Nucleus accumbens (tissue), 56 donors: ENCODE measurements around the gene ZNF804B.

Experiments used
- DNase-seq, 56 donors: peaks; one replicate each; lab custom pipeline; 2025; lab: John Stamatoyannopoulos, UW

ZNF804B gene

DNA sequence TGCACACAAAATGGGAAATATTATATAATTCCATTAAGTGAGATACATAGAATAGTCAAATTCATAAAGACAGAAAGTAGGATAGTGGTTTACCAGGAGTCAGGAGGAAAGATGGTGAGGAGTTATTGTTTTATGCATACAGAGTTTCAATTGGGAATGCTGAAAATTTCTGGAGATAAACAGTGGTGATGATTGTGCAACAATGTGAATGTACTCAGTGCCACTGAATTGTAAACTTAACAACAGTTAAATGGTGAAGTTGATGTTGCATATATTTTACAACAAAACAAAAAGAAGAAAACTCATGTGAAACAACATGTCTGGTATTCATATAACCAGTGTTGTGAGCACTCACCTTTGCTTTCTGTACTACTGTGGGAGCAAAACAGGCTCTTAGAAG lies 204.9 kb downstream of the ZNF804B start:
- no peak for DNase-seq

DNA sequence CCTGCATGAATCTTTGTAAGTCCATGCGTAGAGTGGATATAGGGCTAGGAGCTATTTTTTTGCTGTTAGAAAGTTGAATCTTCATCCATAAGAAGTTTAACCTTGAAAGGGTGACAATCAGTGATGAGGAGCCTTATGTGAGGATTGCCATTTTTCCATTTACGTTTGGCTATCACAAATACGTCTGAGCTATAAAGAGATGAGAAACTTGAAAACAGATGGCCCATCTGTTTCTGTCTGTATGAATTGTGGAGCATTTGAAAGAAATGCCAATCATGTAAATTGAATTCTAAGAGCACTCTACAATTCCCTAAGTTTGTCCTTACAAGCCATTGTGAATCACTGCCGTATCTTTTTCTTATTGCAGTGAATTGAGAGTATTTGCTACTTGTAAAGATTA lies 205.9 kb downstream of the ZNF804B start:
- DNase-seq, result no peak

DNA sequence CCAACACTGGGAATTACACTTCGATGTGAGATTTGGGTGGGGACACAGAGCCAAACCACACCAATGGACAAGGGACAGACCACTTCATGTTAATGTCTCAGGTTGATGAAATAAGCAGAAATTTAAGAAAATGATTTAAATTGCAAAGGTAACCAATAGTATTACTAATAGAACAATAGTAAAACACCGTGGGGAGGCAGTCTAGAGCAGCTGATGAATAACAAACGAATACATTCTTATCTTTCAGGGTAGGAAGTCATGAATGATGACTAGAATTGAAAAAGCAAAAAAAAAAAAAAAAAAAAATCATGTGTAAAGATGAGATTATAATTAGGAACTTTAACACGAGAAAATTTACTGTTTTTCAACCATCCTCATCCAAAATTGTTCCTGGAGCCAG lies 207.9 kb downstream of the ZNF804B start:
- DNase-seq, result no peak

DNA sequence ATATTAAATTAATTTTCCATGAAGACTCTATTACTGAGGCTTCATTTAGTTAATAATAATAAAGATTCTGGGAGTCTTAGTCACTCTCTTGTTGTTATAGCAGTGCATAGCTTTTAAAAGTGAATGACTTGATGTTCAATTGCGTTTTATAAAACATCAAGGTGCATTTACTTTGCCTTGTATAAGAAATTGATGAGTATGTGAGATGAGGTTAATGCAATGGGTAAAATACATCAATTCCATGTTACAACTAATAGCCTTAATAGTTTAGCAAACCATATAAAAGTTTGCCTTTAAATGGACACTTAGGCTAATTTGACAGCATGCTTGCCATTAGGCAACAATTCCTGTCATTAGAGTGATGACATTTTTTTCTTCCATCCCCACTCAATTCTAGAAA lies 209.7 kb downstream of the ZNF804B start:
- DNase-seq, result no peak

DNA sequence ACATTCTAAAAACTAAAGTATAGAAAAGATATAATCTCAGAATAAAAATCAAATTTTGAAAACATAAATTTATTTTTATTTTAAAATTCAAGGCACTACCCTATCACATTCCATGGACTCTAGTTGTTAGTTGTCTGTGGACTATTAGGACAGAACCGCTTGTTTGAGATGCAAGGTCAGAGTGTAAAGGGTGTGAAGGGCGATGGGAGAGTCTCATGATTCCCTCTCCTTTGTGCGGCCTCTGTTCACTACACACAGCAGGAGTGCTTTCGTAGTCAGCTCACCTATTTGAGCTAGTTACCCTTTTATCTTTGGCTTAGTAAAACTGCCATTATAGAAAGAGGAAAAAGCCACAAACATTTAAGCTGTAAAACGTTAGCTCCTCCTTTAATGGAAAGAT lies 225.8 kb downstream of the ZNF804B start:
- no peak for DNase-seq

DNA sequence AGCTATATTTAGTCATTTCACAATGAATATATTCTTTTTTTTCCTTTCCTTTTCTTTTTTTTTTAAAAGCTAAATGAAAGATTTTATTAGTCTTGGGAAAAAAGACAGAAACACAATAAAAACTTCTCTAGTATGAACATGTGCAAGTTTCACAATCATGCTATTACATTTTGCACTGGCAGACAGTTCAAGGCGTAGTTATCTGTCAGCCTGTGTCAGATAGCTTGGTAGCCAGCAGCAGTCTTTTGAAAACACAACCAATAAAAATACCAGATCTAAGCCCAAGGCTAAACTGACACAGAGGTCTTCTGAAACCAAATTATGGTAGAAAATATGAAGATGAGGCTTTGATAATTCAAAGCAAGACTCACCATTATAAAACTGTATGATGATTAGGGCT lies 241.8 kb downstream of the ZNF804B start:
- DNase-seq, result no peak

DNA sequence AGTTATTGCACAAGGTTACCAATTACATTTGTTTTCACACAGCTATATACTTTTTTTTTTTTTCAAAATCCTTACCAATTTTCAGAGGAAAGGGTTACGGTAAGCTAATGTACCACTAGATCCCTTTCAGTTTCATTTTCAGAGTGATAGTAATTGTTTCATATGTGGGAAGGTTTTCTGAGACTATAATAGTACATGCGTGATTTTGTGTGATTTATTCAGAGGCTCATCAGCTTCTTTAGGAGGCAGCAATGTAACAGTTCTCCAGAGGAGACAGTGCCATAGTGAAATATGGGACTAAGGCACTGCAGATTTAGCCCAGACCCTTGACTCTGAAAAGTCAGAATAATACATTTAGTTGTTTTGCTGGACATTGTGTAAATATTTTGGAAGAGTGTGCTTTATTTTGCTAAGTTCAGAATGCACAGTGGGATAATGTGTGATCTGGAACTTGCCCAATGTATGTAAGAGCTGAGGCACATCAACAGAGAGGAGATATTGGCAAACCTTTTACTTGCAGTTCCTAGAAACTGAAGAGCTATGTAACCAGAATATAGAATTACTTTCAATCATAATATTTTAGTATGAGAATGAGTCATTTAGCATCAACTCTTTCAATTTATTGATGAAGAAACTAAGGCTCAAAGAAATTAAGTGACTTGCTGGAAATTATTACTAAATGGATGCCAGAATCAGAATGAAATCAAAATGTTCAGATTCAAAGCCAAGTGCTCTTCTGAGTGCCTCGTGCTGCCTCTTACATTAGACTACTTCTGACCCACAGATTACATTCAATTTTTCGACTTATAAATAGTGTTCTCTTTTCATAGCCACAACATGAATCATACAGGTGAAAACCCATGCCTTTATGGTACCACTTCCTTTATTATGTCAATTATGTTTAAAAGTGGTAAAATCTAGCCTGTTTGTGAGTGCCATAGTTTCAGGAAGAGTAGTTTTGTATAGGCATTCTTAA lies 243.8 kb downstream of the ZNF804B start:
- no peak for DNase-seq

DNA sequence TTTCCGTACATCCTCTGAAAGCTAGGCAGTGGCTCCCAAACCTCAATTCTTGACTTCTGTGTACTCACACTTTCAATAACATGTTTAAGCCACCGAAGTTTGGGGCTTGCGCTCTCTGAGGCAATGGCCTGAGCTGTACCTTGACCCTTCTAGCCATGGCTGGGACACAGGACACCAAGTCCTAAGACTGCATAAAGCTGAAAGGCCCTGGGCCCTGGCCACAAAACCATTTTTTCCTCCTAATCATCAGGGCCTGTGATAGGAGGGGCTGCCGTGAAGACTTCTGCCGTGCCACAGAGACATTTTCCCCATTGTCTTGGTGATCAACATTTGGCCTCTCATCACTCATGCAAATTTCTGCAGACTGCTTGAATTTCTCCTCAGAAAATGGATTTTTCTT lies 252.5 kb downstream of the ZNF804B start:
- DNase-seq, result no peak

DNA sequence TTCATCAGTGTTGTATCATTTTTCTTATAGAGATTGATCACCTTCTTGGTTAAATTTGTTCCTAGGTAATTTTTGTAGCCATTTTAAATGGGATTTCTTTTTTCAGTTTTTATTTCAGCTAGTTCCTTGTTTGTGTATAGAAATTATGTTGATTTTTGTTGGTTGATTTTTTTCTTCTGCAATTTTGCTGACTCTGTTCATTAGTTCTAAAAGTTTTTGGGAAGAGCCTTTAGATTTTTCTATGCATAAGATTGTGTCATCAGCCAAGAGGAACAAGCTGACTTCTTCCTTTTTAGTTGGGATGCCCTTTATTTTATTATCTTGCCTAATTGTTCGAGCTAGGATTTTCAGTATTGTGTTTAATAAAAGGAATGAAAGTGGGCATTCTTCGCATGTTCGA lies 258.2 kb downstream of the ZNF804B start:
- no peak for DNase-seq

DNA sequence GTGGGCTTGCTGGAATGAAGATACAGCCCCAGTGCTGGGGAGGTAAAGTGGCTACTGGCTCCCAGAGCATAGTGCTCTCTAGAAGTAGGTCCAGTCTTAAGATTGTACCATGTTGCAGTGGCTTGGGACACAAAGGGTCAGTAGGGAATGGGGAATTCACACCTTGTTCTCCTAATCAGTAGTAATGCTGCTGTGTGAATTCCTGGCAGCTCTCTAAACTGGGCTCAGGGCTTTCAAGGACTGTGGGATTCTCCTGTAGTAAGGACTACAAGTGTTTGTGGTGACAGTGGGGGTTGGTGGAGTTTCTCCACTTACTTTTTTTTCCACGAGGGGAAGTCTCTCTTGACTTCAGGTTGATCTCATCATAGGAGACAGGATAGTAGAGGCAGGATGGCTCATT lies 262.2 kb downstream of the ZNF804B start:
- no peak for DNase-seq

DNA sequence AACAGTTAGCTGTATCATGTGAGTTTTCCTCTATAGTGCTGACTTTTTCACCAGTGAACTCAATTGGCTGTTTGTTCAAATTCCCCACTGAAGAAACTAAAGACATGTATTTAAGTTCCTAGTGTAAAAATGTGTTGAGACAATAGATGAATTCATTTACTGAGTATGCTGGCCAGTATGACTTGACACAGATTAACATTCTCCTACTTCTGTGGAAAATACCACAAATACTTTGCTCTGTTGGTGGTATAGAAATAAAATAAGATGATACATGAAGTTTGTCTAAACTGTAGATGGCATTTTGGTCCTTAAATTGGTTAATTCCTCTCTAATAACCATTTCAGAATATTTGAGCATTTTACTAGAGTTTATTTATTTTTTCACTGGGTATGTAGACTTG lies 263.7 kb downstream of the ZNF804B start:
- no peak for DNase-seq

DNA sequence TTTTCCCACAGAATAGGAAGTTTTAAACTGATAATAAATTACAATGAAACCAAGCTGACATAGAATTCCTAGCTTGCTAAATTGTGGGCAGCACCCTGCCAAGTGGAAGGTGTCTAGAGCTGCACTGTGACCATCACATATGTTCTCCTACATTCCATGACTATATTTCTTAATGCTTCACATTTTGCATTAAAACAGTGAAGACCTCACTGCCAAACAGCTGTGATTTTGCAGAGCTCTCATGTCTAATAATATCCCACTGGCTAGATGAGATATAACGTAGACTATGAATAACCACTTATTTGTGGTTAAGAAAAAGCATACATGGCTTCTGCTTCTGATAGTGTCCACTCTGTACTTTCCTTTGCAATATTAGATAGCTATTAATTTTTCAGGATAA lies 264.4 kb downstream of the ZNF804B start:
- no peak for DNase-seq

DNA sequence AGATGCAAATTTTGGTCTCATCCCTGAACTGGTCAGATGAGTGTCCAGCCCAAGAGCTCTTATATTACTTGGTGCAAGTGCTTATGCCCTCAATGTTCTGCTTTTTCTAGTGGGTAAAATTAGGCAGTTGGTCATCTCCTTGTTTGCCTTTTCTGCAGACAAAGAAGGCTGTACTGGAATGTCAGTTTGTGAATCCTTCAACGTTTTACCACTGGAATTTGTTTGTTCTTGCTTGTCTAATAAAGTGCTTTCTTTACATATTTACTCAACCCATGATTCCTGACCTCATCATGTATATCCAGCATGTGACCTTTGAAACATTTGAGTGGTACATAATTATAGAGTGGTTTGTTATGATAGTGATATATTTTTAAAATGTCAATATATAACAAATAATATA lies 268.3 kb downstream of the ZNF804B start:
- no peak for DNase-seq

DNA sequence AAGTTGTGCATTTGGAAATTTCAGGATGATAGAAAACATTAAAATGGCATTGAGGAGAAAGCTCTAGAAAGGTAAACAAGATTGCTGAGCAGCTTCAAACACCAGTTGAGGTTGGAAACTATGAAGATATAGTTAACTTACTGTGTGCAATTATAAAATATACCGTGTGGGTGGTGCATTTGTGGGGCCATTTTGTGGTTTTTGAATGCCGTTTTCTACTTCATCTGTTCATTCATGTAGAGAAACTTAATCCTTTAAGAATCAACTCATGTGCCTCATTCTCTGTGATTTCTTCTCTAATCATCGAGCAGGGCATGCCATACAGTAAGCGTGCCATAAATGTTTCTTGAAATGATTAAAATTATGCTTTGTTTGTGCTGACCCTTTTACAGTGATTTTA lies 268.8 kb downstream of the ZNF804B start:
- DNase-seq, result no peak

DNA sequence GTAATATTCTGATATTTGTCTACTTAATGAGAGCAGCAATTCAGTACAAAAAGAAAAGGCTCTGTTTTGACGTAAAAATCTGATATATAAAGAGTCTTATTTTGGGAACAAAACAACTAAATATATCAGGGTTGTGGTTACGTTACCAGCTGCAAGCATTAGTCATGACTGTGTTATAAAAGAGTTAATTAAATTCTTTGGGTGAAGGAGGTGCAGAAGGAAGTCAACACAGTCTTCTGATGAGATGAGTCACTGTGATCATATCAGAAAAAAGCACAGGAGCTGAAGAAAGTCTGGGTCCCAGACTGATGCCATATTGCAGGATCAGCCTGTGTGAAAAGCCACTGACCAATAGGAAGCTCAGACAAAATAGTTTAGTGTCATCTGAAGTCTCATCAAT lies 270.4 kb downstream of the ZNF804B start:
- peak in 7 of 56 donors; percentile 0 to 33 (median 6) for DNase-seq

DNA sequence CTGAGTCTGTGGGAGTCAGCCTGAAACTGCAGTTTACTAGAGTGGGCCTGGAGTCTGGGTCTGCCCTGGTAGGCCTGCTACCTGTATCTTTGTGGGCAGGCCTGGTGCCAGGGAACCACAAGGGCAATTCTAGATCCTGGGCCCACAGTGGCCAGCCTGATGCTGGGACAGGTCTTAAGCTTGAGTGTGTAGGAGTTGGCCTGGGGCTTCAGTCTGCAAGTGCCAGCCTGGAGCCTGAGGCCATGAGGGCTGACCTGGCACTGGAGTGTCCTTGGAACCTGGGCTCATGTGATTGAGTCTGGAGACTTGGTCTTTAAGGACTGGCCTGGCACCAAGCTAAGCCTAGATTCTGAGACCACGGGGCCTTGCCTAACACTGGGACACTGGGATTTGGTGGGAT lies 281.7 kb downstream of the ZNF804B start:
- DNase-seq, result no peak

DNA sequence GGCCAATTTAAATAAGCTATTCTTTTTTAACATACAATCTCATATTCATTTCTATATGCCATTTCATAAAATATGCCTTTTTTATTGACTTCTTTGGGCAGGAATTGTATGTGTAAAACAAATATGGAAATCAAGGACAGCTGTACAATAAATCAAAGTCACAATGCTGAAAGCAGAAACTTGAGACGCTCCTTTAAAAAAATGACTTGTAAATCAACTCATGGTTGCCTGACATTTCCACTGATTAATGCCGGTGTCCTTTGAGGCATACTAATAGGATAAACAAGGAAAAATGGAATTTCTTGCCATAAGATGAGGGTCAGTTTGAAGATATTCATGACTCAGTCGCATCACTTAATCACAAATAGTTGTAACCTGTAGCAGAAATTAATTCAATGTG lies 283.4 kb downstream of the ZNF804B start:
- no peak for DNase-seq

DNA sequence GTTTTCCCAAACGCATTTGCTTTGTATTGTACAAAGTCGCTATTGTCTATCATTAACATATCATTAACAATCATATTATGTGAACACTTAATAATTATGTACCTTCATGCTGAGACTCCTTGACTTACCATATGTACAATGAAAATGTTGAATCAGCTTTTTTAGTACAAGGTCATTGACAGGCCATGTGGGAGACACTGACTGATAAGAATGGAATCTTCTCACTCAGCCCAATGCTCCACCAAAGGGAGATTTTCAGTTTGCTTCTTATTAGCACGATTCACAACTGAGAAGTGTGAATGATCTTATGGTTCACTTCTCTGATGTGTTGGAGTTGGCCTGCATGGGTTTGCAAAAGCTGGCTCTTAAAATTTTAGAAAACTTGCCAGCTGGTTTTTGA lies 289.5 kb downstream of the ZNF804B start:
- DNase-seq, result no peak

DNA sequence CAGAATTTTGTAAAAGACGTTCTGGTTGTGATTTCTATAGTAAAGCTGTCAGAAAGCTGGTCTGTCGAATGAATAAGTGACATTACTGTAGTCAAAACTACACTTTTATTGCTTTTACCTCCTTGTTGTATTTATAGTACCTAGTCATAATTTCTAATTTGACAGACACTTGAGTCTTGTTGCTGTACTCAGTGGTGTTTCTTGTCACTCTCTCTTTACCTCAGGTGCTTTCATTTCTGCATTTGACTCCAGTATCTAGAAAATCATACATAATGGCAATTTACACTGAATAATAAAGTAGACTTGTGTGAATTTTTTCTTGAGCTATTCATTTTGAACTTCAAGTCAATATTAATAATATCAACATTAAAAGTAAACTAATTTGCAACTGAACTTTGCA lies 293.6 kb downstream of the ZNF804B start:
- DNase-seq, result no peak

DNA sequence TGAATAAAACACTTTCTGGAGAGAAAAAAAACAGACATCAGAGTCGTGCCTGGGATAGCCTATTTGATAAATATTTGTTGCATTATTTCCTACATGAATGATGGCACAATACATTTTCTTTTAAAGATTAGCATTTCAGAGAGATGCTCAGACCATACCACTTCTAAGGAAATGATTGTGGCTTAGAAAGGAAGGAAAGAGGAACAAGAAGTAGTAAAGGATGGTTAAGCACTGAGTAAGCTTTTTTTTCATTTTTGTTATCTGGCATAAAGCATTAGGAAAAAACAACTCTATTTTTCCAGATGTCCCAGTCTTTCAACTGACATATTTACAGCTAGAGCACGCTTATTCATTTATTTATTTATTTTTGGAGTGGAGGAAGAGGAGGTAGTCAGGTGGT lies 294.9 kb downstream of the ZNF804B start:
- no peak for DNase-seq

DNA sequence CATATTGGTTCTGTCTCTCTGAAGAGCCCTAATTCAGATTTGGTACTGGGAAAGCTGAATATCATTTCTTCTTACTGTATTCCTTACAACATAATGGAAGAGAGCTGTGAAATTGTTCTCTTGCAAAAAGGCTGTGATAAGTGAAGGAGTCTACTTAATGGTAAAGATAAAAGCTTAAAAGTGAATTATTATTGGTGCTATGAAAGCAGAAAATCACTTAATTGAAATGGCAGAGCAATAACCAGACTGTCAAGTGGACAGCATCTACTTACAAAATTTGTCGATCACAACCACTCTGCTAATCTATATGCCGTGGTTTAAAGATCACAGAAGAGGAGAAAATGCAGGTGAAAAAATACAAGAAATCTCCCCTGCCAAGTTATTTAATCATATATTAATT lies 300.7 kb downstream of the ZNF804B start:
- DNase-seq, result no peak

DNA sequence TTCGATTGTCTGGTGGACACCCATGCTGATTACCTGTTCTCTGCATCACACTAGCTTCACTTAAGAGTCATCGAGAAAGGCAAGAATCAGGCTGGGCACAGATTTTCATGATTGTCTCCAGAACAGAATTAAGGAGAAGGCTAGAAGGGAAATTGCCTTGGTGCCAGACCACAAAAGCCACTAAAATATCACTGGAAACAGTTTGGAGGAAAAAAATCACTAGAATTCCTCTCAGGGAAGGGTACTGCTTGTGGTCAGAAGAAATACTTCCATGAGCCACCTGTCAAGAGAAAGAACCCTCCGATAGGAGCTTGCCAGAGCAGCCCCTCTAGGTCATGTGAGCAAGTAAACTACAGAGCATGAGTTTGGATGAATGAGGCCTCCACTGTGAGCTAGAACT lies 305.3 kb downstream of the ZNF804B start:
- DNase-seq, result no peak

DNA sequence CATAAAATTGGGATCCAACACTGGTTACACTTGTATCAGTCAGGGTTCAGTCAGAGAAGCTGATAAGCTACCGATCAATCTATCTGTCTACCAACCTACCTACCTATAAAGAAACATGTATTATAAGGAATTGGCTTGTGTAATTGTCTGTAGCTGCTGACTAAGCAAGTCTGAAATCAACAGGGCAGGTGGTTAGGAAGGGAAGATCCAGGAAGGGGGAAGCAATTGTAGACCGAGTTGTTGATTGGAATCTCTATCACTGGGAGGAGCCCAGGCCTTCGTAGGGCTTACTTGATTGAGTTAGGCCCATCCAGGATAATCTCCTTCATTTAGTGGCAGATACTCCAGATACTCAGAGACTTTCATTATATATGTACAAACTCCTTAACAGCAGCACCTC lies 307.5 kb downstream of the ZNF804B start:
- DNase-seq, result no peak
